GM18951 (cell line): Measurements from ENCODE around the gene CNTROB.
"Not testable (repeated sequence)": the region's sequence is repeated elsewhere in the genome, so short reads cannot be mapped to it uniquely, and the experiment has no call there.

Experiments used
- POLR2A ChIP-seq: IDR thresholded peaks from 4 replicates; pipeline ENCODE4 v1.6.1; 2011; ENCODE audit warnings: mild to moderate bottlenecking; ENCODE audit not compliant: insufficient read length, insufficient read depth; ENCODE audit errors: extremely low read depth
- in situ Hi-C: fragments of 300-500 bp; cut with MboI; formaldehyde crosslinking; loops from one replicate; pipeline ENCODE4 v1.12.0; 2022; ENCODE audit warnings: low sequenced_read_pairs, mixed read lengths, inconsistent platforms; ENCODE audit not compliant: unreplicated experiment

CNTROB gene

GRCh38 chr17:7940743-7941142, 8.7 kb downstream of the CNTROB start:
- in situ Hi-C loops = no loop called here
- no peak for TF ChIP-seq POLR2A

DNA sequence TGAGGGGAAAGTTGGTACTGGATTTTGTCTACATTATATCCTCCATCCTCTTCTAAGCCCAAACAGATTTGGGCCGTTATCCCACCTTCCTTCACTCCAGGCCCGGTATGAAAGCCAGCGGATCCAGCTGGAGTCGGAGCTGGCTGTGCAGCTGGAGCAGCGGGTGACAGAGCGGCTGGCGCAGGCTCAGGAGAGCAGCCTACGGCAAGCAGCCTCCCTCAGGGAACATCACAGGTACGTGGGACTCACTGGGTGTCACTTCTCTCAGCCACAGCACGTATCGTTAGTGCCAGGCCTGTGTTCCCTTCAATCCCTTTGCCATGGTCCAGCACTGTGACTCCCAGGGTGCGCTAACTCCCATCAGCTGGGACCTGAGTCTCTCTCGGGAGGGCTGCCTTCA, 11.3 kb downstream of the CNTROB start:
- in situ Hi-C loops = no loop called here
- TF ChIP-seq POLR2A = no peak

- in situ Hi-C loops = no loop called here
- TF ChIP-seq POLR2A = no peak
Measured at GRCh38 chr17:7944326-7944725, 12.3 kb downstream of the CNTROB start.

GRCh38 chr17:7945651-7946050, 13.6 kb downstream of the CNTROB start:
- TF ChIP-seq POLR2A = no peak
- in situ Hi-C loops = no loop called here

- in situ Hi-C loops = no loop called here
- no peak for TF ChIP-seq POLR2A
Measured at GRCh38 chr17:7946441-7946840, 14.4 kb downstream of the CNTROB start.

GRCh38 chr17:7947651-7948050, 15.6 kb downstream of the CNTROB start:
- in situ Hi-C loops = no loop called here
- TF ChIP-seq POLR2A = no peak

- in situ Hi-C loops = no loop called here
Measured at GRCh38 chr17:7950578-7950977, 18.6 kb downstream of the CNTROB start.

DNA sequence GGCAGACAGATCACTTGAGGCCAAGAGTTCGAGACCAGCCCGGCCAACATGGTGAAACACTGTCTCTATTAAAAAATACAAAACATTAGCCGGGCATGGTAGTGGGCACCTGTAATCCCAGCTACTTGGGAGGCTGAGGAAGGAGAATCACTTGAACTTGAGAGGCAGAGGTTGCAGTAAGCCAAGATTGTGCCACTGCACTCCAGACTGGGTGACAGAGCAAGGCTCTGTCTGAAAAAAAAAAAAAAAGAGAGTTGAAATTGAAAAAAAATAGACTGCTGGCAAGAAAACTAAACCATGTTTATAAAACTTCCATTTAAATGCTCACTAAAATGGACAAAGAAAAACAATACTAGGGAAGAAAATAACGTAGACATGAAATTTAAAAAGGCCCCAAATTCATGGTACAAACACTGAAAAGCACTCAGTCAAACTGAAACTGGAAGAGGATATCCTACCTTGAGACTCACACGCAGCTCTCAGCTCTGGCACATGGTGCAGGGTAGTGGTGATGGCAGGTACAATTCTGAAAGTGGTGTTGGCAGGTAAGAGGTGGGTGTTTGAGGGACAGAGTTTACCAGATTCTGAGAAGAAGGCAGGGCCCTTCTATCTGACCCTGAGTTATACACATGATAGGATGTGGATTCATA, 19.3 kb downstream of the CNTROB start:
- in situ Hi-C loops = no loop called here
- TF ChIP-seq POLR2A = no peak

More at GRCh38 chr17:7950578-7950977, 18.6 kb downstream of the CNTROB start:
- no peak for TF ChIP-seq POLR2A

- in situ Hi-C loops = not testable (repeated sequence)
Measured at GRCh38 chr17:7953266-7953665, 21.3 kb downstream of the CNTROB start.

DNA sequence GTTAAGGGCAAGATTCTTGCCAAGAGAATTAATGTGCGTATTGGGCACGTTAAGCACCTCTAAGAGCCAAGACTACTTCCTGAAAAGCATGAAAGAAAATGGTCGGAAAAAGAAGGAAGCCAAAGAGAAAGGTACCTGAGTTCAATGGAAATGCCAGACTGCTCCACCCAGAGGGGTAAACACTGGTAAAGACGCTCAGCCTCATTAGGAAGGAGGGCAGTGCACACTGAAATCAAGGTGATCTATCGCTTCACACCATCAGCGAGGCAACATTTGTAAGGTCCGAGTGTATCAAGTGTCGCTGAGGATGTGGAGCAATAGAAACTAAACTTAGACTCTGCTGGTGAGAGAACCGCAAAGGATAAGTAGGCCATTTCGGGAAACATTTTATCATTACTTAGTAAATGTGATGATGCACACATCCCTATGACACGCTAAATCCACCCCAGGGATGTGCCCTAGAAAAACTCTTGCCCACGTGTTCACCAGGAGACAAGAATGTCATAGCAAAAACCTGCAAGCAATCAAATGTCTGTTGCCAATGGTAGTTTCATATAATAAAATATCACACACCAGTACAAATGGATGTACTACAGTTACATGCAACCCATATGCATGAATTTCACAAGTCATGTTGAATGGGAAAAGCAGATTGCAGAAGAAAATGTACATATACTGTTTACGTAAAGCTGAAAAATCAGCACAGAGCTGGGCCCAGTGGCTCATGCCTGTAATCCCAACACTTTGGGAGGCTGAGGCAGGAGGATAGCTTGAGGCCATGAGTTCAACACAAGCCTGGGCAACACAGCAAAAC, 23.6 kb downstream of the CNTROB start:
- TF ChIP-seq POLR2A = no peak
- in situ Hi-C loops = no loop called here

- no peak for TF ChIP-seq POLR2A
- in situ Hi-C loops = no loop called here
Measured at GRCh38 chr17:7956228-7956965, 24.4 kb downstream of the CNTROB start.

- no peak for TF ChIP-seq POLR2A
- in situ Hi-C loops = no loop called here
Measured at GRCh38 chr17:7959503-7960253, 27.7 kb downstream of the CNTROB start.

- TF ChIP-seq POLR2A = no peak
- in situ Hi-C loops = no loop called here
Measured at GRCh38 chr17:7961421-7961820, 29.4 kb downstream of the CNTROB start.
